Type B pancreatic cell (in vitro differentiated cells): Measurements from ENCODE around the gene CDH3. TPM values are rescaled to one million over a fixed set of nuclear protein-coding genes. Genes with fewer than 3 reads are reported as not detected.

Experiments
- DNase-seq: peaks from one replicate; pipeline ENCODE4 v3.0.0; 2021; ENCODE audit warnings: mixed read lengths; ENCODE audit not compliant: unreplicated experiment; ENCODE audit errors: extremely low spot score
- H3K27ac Mint-ChIP-seq: 2 replicates; pipeline ENCODE4 v1.8.0; 2021; ENCODE audit warnings: mild to moderate bottlenecking, mixed read lengths
- H3K27me3 Mint-ChIP-seq: 2 replicates; pipeline ENCODE4 v1.8.0; 2021; ENCODE audit warnings: mixed read lengths
- H3K36me3 Mint-ChIP-seq: 2 replicates; pipeline ENCODE4 v1.8.0; 2021; ENCODE audit warnings: mixed read lengths
- H3K4me1 Mint-ChIP-seq: one replicate; pipeline ENCODE4 v1.8.0; 2021; ENCODE audit warnings: mixed read lengths; ENCODE audit not compliant: unreplicated experiment
- H3K4me3 Mint-ChIP-seq: 2 replicates; pipeline ENCODE4 v1.8.0; 2021; ENCODE audit warnings: mild to moderate bottlenecking, mixed read lengths
- H3K9me3 Mint-ChIP-seq: 2 replicates; pipeline ENCODE4 v1.8.0; 2021; ENCODE audit warnings: mixed read lengths
- CTCF ChIP-seq: fragments of 200-600 bp; sonication (generic); conservative IDR thresholded peaks from 2 replicates; pipeline ENCODE4 v1.5.0; 2021; ENCODE audit warnings: antibody characterized with exemption, mild to moderate bottlenecking
- total RNA-seq: library from RNA; stranded (reverse); gene quantifications from 2 replicates; pipeline ENCODE4 v1.2.1, GENCODE V29; 2021; ENCODE audit warnings: low replicate concordance

CDH3 gene
- total RNA-seq, 1 donor from 2014 or later: 35.5 TPM

DNA sequence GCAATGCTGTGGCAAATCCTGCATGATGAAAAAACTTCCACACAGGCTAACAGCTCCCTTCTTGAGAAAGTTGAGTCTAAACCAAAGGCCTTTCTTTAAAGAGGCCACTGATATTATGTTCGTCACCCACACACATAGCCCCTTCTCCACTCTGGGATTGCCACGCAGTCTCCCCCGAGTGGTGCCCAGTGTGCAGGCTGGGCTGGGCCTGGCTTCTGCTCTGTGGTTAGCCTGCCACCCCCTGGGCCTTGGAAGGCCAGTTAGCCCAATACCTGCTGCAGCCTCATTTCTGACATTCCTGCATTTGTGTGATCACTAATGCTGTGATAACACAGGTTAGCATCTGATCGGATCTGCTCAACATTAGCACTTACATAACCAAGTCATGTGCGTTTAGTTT, 44.8 kb downstream of the CDH3 start:
- Mint-ChIP-seq H3K27ac (no peak overlapping the region), H3K36me3 (peaks cover 7% of the 10 kb centered on the region), H3K27me3 (no peaks in the 10 kb centered on the region), H3K4me1 (no peaks in the 10 kb centered on the region), H3K4me3 (no peak overlapping the region), H3K9me3 (no peaks in the 10 kb centered on the region)
- no peak for DNase-seq
- no peak for TF ChIP-seq CTCF

DNA sequence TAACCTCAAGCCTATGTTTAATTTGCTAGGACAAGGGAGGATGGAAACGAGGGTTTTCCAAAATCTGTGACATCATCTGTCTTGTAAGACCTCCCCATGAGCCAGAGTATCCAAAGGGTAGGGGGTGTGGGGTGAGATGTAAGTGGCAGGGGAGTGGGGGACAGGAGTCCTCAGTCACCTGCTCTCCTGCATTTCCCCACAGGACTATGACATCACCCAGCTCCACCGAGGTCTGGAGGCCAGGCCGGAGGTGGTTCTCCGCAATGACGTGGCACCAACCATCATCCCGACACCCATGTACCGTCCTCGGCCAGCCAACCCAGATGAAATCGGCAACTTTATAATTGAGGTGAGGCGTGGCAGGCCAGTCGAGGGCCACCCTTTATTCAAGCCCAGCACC, 50.5 kb downstream of the CDH3 start:
- H3K4me3 Mint-ChIP-seq: no peak overlapping the region
- H3K9me3 Mint-ChIP-seq: no peaks in the 10 kb centered on the region
- peaks cover 6% of the 10 kb centered on the region for H3K36me3 Mint-ChIP-seq
- peaks cover 5% of the 10 kb centered on the region for H3K4me1 Mint-ChIP-seq
- no peak for DNase-seq
- TF ChIP-seq CTCF: no peak
- H3K27me3 Mint-ChIP-seq: no peaks in the 10 kb centered on the region
- H3K27ac Mint-ChIP-seq: no peak overlapping the region

- TF ChIP-seq CTCF: no peak
- H3K36me3 Mint-ChIP-seq: peaks cover 6% of the 10 kb centered on the region
- DNase-seq: no peak
- H3K4me3 Mint-ChIP-seq: no peak overlapping the region
- H3K9me3 Mint-ChIP-seq: no peaks in the 10 kb centered on the region
- peaks cover 5% of the 10 kb centered on the region for H3K4me1 Mint-ChIP-seq
- no peaks in the 10 kb centered on the region for H3K27me3 Mint-ChIP-seq
- no peak overlapping the region for H3K27ac Mint-ChIP-seq
Measured at GRCh38 chr16:68696514-68696913, 51.4 kb downstream of the CDH3 start.

GRCh38 chr16:68698091-68698490, 53.0 kb downstream of the CDH3 start:
- H3K4me1 Mint-ChIP-seq: peaks cover 5% of the 10 kb centered on the region
- H3K4me3 Mint-ChIP-seq: no peak overlapping the region
- H3K9me3 Mint-ChIP-seq: no peaks in the 10 kb centered on the region
- TF ChIP-seq CTCF: no peak
- H3K36me3 Mint-ChIP-seq: peaks cover 6% of the 10 kb centered on the region
- no peaks in the 10 kb centered on the region for H3K27me3 Mint-ChIP-seq
- no peak overlapping the region for H3K27ac Mint-ChIP-seq
- DNase-seq: no peak

DNA sequence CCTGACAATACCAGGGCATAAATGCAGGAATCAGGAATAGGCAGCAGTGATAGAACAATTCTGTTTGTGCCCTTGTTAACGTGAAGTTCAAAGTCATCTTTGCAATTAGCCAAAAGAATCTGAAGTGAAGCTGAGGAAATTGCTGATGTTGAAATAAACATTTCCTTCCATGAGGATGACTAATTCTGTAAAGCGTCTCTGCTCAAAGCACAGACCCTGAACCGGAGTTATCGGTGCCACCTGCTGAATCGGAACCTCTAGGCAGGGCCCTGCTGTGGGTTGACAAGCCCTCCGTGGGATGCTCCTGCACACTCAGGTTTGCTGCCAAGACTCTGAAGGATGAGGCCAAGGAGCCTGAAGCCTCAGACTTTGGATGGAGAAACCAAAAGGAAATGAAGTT, 55.0 kb downstream of the CDH3 start:
- H3K36me3 Mint-ChIP-seq: no peaks in the 10 kb centered on the region

More for the DNA sequence above, 55.0 kb downstream of the CDH3 start:
- DNase-seq: no peak
- no peak for TF ChIP-seq CTCF
- H3K27me3 Mint-ChIP-seq: no peaks in the 10 kb centered on the region
- peaks cover 10% of the 10 kb centered on the region for H3K4me1 Mint-ChIP-seq
- no peak overlapping the region for H3K4me3 Mint-ChIP-seq
- no peaks in the 10 kb centered on the region for H3K9me3 Mint-ChIP-seq
- no peak overlapping the region for H3K27ac Mint-ChIP-seq
